GM18870 (cell line): Measurements from ENCODE around the gene PRKAG2.

Experiments used
- ATAC-seq: cut with Tn5 transposase; IDR thresholded peaks from one replicate; pipeline ENCODE4 v1.9.1; 2021; ENCODE audit warnings: moderate library complexity; ENCODE audit not compliant: unreplicated experiment

The PRKAG2 gene

DNA sequence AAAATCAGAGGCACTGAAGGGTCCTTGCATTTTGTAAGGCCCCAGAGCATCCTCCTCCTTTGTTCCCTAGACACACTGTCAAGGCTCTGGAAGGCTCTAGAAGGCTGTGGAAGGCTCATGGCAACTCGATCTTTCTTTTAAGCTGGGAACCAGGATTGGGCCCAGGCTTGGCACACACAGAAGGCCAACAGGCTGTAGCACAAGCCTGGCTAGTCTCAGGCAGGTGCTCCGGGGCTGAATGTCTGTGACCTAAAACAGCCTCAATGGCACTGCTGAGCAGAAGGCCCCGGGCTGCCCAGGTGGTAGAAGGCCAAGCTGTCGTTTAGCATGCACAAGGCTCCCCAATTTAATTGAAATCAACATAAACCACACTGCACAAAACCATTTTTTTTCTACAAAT lies 55.7 kb downstream of the PRKAG2 start:
- no peak for ATAC-seq

DNA sequence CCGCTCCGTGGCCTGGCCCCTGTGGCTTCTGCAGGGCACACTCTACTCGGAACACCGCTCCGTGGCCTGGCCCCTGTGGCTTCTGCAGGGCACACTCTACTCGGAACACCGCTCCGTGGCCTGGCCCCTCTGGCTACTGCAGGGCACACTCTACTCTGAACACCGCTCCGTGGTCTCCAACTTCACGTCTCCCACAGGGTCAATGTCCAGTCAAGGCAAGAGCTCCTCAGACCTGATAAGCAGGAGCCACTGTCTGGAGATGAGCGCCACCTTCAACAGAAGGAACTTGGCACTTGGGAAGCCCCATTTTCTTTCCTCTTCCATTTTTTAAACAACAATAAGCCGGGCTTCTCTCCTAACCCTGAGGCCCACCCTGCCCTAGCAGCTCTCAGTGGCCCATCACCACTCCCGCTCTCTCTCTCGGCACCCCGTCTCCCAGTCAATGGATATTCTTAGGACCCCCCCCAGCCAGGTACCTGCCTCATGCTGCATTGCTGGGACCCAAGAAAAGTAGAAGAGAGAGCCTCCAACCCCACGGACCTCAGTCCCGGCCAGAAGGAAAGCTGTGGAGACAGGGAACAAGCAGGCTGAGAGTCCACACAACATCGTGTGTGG lies 56.3 kb downstream of the PRKAG2 start:
- ATAC-seq = no peak

DNA sequence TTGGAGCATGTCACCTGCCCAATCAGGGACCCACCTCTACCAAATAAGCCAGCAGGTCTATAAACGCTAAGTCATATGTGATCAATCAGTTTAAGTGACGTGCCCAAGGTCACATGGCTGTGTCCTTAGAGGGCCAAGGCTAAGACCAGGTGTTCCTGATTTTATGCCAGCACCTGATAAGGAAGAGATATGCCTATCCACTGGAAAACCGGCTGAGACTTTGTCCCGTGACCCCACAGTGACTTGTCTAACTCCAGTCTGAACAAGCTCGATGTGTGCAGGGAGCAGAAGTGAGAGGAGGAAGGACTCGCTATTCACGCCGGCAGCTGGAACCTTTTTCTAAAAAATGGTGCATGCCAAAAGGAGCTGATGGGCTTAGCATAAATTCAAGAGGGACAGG lies 57.0 kb downstream of the PRKAG2 start:
- ATAC-seq = no peak

DNA sequence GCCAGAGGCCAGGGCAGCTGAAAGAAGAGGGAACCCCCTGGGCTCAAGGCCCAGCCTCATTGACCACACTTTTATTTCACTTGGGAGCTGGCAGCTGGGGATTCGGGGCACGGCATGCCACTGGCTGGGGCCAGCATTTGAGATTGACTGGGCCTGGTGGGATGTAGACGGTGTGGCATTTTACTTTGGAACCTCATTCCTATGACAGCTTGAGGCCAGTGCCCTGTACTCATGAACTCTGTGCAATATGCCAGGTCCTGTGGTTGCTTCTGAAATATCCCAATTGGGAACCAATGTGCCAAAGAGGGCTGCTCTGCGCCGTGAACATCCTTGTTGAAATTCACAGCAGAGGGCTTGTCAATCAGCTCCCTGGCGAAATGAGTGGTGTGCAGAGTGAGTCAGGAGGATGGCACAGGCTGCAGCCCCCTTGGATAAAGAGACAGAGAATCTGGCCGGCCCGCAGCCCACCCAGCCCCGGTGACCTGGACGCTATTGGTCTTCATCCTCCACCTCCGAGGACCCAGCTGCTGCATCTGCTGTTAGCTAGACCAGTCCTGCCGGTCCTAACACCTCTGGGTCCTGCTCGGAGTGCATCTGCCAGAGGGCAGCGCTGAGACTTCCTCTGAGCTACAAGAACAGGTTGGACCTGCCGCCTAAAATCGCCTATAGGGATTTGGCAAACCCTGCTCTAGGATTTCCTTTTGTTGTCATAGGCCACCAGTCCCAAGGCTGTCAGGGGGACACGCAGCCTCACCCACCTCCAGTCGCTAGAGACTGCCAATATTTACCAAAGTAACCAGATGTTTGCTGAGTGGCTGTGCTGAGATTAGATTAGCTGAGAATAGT lies 58.0 kb downstream of the PRKAG2 start:
- no peak for ATAC-seq

DNA sequence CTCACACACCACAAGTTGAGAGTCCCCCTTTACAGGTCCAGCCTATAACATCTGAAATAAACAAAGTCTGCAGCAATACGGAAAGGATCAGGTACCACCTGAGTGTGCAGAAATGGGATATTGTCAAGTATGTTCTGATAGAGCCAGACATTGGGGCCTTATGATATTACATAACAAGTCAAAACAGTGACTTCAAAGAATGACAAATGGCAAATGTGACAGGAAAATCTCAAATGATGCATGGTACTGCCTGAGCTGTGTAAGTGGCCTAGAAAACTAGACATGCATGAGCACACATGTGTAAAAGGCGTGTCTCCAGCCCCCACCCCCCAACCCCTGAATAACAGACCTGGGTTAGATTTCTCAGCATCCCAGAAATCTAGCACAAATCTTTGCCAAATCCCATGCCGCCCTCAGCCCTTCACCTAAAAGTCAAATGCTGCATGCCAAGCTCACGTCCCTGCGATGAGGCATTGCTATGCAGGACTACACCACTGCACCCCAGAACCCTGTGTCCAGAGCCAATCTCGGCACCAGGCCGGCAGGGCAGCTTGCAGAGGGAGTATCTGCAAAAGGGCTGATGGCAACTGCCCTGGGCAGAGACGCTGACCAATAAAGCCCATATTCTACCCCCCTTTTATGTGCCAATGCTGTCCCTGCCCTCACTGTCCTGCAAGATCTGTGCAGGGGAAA lies 58.8 kb downstream of the PRKAG2 start:
- ATAC-seq = no peak

DNA sequence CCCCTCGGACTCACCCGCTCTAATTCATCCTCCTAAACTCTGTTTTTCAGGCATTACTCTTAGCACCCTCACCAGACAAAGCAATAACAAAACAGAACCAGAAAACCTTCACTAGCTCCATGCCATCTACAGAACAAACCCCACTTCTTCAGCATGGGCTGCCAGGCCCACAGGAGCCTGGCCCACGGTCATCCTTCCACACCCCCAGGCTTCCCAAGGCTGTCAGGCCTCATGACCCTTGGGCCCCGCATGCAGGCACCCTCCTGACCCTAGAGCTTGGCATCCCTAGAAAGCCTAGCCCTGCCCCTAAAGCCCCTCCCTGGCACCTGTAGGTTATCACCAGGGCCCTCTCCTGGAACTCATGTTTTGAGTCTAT lies 59.6 kb downstream of the PRKAG2 start:
- no peak for ATAC-seq

DNA sequence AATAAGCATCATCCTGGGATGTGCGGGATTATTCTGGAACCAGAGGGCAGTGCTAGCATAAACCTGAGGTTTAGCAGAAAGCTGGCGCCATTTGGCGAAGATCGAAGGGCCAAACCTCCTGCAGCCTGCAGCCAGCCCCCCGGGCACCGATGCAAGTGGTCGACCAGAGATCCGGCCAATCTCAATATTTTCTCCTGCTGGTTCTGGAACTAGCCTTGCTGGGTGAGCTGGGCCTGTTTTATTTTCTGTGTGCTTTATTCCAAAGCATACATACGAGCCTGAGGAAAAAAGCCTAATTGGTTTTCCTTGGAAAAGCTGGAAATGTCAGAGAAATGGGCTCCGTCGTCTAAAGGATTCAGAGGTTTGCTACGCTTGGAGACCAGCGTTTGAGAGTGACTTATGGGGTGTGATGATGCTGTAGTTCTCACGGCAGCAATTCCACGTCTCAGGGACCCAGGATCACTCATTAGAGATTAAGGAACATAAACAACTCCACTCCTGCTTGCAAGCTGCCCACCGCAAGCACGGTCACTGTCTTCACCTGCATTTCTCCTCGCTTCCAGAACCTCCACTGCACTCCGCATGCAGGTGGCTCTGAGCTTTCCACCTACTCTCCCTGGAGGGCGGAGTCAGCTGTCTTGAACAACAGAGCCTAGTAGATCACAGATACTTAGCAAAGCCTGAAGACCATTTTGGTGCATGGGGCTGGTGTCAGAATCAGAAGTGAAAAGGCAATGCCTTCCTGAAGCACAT lies 60.2 kb downstream of the PRKAG2 start:
- ATAC-seq = no peak

DNA sequence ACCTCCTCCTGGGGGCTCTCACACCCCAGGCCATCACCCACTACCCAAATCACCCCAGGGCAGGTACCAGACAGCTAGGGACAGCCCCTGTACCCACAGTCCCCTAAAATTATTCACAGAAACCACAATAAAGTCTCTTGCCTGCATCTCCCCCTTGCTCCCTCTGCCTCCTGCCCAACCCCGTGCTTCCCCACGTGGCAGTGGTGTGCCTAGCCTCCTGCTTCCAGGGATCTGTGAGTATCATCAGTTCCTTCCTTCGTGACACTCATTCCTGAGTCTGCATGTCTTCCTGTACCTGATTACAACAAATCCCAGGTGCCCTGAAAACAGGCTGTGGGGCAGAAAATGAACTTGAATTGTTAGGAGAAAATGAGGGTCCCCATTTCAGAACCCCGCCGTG lies 61.5 kb downstream of the PRKAG2 start:
- ATAC-seq = no peak

DNA sequence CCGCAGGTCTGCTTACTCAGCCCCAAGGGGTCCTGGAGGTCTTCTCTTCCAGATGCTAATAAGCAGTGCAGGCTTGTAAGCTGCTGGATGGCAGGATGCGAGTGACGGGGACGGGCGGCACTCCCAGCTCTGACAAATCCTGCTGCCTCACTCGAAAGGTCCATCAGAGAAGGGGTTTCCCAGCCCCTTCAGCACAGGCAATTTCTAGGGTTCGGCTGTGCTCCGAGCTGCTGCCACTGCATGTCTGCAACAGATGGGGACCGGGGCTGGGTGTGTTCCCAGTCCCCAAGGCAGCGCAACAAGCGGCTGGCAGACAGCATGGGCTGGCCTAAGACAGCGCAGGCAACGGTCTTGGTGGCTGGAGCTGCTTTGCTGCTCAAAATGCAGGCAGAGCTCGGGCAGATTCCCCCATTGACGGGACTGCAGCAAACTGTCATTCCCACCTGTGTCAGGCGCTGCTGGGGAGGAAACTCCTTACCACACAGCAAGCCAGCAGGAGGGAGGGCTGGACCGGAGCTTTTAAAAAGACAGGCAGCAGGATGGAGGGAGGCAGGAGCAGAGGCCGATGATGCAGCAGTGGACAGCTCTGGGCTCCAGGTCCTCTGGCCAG lies 62.4 kb downstream of the PRKAG2 start:
- ATAC-seq = no peak

DNA sequence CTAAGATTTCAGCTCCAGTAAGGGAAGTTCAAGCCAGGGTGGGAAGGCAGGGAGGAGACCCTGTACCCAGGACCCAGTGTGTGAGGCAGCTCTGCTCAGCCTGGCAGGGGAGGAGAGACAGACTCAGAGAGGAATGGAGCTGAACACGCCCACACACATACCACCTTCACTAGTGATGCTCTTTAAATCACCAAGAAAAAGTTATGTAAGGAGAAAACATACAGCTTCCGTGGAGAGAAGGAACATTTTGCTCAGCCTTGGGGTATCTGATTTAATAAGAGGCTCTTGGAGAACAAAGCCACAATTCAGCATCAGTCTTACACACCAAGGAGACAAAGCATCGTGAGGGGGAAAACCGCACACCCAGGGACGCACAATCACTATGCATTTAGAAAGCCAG lies 62.9 kb downstream of the PRKAG2 start:
- no peak for ATAC-seq

DNA sequence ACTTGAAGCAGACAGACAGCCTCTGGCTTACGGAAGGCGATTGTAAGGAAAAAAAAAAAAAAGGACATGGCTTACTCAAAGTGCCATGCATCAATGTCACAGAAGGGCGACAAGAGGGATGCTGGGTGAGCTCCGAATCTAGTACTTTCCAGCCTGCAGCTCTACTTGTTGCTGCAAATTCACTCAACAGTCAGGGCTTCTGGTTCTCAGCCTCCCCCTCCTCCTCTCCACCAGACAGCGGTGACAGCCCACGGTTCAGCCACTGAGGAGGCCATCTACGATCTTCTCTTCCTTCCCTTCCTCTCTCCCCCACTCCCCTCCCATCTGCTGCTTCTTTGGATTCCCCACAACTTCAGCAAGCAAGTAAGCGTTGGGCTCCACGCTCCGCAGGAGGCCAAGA lies 63.5 kb downstream of the PRKAG2 start:
- no peak for ATAC-seq

DNA sequence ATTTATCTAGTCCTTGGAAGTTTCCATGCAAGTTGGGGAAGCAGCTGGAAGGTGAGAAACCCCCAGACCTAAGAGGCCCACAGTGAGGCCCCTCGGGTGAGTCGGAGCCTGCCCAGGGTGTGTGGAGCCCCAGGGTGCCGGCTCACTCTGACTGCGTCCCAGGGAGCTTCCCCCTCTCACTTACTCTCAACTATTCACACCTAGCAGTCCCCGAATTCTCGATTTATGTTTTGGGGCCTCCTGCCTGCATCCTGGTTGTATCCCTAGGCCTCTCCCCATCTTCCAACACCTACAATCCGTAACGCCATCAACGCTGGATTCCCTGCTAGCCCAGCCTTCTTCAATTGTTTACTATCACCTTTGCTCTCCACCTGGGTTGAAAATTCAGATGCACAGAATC lies 63.9 kb downstream of the PRKAG2 start:
- no peak for ATAC-seq

DNA sequence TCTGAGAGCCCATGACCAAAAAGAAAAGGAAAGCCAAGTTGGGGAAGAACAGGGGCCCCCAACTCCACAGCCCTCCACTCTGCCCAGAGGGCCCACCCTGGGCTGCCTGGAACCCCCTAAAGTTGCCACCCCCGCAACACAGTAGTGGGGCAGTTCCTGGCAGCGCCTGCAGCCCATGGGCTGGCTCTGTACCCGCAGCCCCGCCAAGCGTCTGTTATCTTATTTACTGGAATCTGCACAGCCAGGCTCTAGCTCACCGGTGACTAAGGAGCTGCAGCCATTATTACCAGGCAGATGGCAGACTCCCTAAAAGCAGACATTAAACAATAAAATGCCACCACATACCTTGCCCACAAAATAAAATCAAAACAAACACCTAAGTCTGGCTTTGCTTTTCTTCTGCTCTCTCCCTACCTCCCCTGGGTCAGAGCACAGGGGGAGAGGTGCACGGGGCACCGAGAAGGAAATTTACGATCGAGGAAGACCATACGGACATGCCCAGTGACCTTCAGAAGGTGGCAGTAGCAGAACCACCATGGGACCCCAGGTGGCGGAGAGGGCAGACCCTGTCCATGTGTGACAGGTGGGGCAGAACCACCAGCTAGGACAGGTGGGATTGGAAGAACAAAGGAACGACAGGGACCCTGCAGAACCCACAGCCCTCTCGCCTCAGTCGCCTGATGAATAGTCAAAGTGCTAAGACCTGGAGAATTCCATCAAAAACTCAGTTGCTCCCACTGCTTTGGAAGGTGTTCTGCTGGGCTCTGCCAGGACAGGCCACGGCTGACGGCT lies 66.3 kb downstream of the PRKAG2 start:
- no peak for ATAC-seq

DNA sequence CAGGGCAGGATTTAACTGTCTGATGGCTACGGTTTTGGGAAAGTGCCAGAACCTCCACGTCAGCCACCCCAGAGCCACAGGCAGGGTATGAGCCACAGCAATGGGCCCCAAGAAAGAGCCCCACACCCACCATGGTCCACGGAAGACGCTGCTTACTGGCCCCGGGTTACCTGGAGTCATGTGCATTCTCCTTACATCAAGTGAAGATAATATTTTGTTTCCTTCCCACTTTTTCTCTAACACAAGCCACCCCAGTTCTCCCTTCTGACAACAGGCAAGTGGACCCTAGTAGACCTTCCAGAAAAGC lies 67.1 kb downstream of the PRKAG2 start:
- ATAC-seq = no peak

DNA sequence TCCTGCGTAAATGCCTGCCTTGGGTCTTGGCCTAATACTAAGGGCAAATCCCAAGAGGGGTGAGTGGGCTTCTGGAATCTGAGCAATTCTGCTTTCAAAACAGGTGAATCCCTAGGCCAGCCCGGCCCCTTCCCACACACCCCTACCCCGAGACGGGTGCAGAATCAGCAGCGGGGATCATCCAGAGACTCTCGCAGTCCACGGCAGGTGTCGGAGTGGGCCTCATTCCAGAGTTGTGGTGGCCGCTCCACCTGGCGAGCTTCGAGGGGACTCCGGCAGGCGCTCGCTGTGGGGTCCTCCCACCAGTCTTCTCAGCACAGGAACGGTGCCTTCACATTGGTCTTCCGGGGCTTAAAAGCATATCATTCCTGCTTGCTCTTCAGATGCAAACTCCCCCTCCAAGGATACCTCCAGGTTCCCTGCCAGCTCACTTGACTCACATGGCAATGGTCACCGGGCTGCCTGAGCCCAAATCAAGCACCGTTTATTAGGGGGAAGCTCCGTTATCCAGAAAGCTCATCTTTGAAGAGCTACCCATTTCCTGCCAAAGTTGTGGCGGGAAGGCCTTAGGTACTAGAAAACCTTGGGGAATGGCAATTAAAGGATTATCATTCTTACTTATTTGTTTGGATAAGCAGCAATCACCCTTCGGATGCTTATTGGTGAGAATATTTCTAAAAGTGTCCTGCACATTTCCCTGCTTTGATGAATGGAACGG lies 67.6 kb downstream of the PRKAG2 start:
- ATAC-seq = no peak

DNA sequence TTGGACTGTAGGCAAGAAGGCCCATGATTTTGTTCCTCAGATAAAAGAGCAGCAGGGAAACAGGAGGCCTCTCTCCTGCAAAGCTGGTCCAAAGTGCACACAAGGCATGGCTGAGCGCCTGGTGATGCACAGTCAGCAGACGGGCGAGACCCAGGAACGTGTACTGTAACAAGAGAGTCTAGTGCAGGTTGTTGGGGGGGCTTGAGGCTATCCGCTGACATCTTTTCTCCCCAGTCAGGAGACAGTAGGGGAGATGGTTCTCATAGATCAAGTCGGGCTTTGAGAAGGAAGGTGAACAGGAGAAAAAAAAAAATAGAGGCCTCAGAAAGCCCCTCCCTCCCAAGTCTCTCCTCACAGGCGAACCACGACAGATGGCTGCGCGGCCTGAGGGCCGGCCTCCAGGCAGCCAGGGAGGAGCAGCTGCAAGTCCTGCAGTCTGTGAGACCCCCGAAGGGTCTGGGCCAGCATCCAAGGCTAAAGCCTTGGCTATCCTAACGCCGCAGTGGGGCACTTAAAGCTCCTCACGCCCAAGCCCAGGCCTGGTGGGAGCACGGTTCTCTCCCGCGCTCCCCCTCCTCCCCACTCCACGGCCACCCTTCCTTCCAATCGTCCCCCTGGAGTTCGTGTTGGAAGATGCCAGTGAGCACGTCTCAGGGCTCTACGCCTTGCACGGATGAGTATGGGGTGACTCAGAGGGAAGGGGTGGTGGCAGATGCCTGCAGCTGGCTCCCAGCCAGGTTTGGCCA lies 68.3 kb downstream of the PRKAG2 start:
- no peak for ATAC-seq

DNA sequence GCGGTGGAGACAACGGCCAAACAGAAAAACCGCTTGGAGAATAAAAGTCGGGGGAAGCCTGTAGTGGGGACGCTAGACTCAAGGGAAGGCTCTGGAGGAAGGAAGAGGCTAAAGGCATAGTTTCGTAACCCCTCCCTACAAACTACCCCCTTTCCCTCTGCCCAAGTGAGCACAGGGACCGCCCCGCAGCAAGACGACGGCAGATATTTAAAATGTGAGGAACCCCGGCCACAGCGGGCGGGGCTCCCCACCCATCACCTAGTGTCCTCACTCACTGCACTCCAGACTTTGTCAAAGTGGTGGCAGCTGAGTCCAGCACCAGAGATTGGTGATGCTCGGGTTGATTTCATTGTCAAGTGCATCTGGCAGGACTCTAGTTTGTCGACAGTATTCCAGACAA lies 69.1 kb downstream of the PRKAG2 start:
- ATAC-seq = no peak

DNA sequence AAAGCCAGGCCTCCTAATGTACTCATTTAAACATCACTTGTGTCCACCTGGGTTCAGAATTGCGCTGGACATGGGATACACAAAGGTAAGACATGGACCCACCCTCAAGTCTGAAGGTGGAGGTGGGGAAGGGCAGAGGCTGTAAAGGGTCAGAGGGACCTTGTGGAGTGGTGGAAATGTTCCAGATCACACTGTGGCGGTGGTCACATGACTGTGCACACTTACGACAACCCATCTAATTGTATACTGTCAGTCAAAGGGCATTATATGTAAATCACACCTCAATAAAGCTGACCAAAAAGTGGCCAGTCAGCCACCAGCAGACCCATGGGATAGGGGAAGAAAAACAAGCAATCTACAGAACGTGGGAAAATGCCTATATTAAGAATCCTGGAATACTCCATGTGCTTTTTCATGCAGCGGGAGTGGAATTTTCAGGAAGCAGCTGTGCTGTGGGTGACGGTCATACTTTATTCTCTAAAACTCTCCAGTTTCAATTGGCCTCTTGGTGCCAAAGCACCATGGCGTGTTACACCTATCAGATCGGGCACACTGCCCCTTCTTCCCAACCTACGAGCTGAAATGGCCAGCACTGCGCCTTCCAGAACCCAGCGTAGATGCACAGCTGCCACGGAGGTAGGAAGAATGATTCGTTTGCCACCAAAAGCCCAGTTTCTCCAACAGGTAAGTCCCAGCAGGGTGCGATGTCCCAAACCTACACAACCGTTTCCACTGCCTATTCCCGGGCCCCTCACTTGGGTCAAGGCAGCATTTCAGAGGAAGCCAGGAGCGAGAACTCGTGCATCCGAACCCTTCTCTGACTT lies 69.8 kb downstream of the PRKAG2 start:
- no peak for ATAC-seq
